Endodermal cell (in vitro differentiated cells): ENCODE measurements around the gene IFIH1. TPM values are rescaled to one million over a fixed set of nuclear protein-coding genes. Genes with fewer than 3 reads are reported as not detected.

Source experiments
- DNase-seq: peaks from one replicate; pipeline ENCODE4 v3.0.0-alpha.2; 2017
- H3K27ac ChIP-seq: 2 replicates; pipeline ENCODE4 v1.5.1; 2013; ENCODE audit warnings: mild to moderate bottlenecking, low read depth, low read length, moderate library complexity
- H3K27me3 ChIP-seq: 2 replicates; pipeline ENCODE4 v1.6.1; 2013; ENCODE audit warnings: mild to moderate bottlenecking, low read length, moderate library complexity; ENCODE audit not compliant: insufficient read depth, control insufficient read depth, poor library complexity, severe bottlenecking
- H3K36me3 ChIP-seq: 2 replicates; pipeline ENCODE4 v1.7.0; 2013; ENCODE audit warnings: mild to moderate bottlenecking, low read length, moderate library complexity; ENCODE audit not compliant: control insufficient read depth, insufficient read depth
- H3K4me1 ChIP-seq: one replicate; pipeline ENCODE4 v1.7.0; 2013; ENCODE audit warnings: low read length; ENCODE audit not compliant: control insufficient read depth, insufficient read depth
- H3K4me3 ChIP-seq: 2 replicates; pipeline ENCODE4 v1.5.1; 2013; ENCODE audit warnings: mild to moderate bottlenecking, low read length, moderate library complexity
- H3K9ac ChIP-seq: 2 replicates; pipeline ENCODE4 v1.6.1; 2013; ENCODE audit warnings: mild to moderate bottlenecking, low read length, moderate library complexity; ENCODE audit not compliant: poor library complexity, severe bottlenecking; ENCODE audit errors: extremely low read depth
- H3K9me3 ChIP-seq: 2 replicates; pipeline ENCODE4 v1.6.1; 2013; ENCODE audit warnings: mild to moderate bottlenecking, low read length, moderate library complexity; ENCODE audit not compliant: control insufficient read depth
- H3K27ac Mint-ChIP-seq: 2 replicates; pipeline ENCODE4 v1.8.0; 2020; ENCODE audit warnings: mixed read lengths
- H3K27me3 Mint-ChIP-seq: 2 replicates; pipeline ENCODE4 v1.8.0; 2021; ENCODE audit warnings: mild to moderate bottlenecking, mixed read lengths; ENCODE audit not compliant: insufficient read depth
- H3K36me3 Mint-ChIP-seq: 2 replicates; pipeline ENCODE4 v1.8.0; 2020; ENCODE audit warnings: low read depth, mixed read lengths
- H3K4me1 Mint-ChIP-seq: 2 replicates; pipeline ENCODE4 v1.8.0; 2020; ENCODE audit warnings: mixed read lengths
- H3K4me3 Mint-ChIP-seq: 2 replicates; pipeline ENCODE4 v1.8.0; 2020; ENCODE audit warnings: mild to moderate bottlenecking, moderate library complexity, mixed read lengths
- H3K9me3 Mint-ChIP-seq: 2 replicates; pipeline ENCODE4 v1.8.0; 2020; ENCODE audit warnings: mild to moderate bottlenecking, mixed read lengths
- CTCF ChIP-seq: fragments of 200-600 bp; sonication (generic); conservative IDR thresholded peaks from 2 replicates; pipeline ENCODE4 v1.5.0; 2021; ENCODE audit warnings: antibody characterized with exemption, mild to moderate bottlenecking
- WGBS, 2 experiments: methylation state at CpG; one replicate each; pipeline versions ENCODE4 v1.1.5 to v1.1.7; 2013; ENCODE audit warnings: missing lambda C conversion rate in 2 of 2, mixed read lengths in 1 of 2; ENCODE audit not compliant: insufficient coverage in 1 of 2, insufficient read length in 1 of 2; 5-methylcytosine and 5-hydroxymethylcytosine counted together
- total RNA-seq, 2 donors: library from RNA; stranded (reverse); fragmentation: NEBNext Ultra II Directional in 1 of 2; extraction: Animal tissue kit (Norgen Biotek cat#: 25700) in 1 of 2; gene quantifications; 2 replicates in 1 of 2; 3 replicates in 1 of 2; pipeline ENCODE4 v1.2.1, GENCODE V29; 2021

IFIH1 gene
- total RNA-seq, 2 donors from 2014 or later, result 0.13 to 0.15 TPM

- no peak for TF ChIP-seq CTCF
- Mint-ChIP-seq H3K4me3 (no peak overlapping the region), H3K9me3 (no peaks in the 10 kb centered on the region), H3K36me3 (no peaks in the 10 kb centered on the region), H3K27ac (no peak overlapping the region), H3K27me3 (no peaks in the 10 kb centered on the region), H3K4me1 (no peaks in the 10 kb centered on the region)
- no peaks in the 10 kb centered on the region for H3K27me3 ChIP-seq
- DNase-seq, result no peak
- H3K36me3 ChIP-seq, result no peaks in the 10 kb centered on the region
- 92 to 96% methylated on average over 3 to 5 of the region's 5 CpGs for WGBS, 2 experiments
- no peak overlapping the region for H3K4me3 ChIP-seq
- H3K4me1 ChIP-seq, result no peaks in the 10 kb centered on the region
- no peak overlapping the region for H3K9ac ChIP-seq
- no peaks in the 10 kb centered on the region for H3K9me3 ChIP-seq
- H3K27ac ChIP-seq, result no peak overlapping the region
Measured at GRCh38 chr2:162242586-162243280, 75.8 kb downstream of the IFIH1 start.

GRCh38 chr2:162241571-162241970 lies 76.9 kb downstream of the IFIH1 start:
- no peaks in the 10 kb centered on the region for H3K27me3 Mint-ChIP-seq
- Histone ChIP-seq H3K27me3 (no peaks in the 10 kb centered on the region), H3K4me1 (no peaks in the 10 kb centered on the region), H3K9me3 (no peaks in the 10 kb centered on the region), H3K4me3 (no peak overlapping the region), H3K36me3 (no peaks in the 10 kb centered on the region), H3K9ac (no peak overlapping the region), H3K27ac (no peak overlapping the region)
- DNase-seq, result no peak
- no peak for TF ChIP-seq CTCF
- H3K9me3 Mint-ChIP-seq, result no peaks in the 10 kb centered on the region
- H3K4me3 Mint-ChIP-seq, result no peak overlapping the region
- 100% methylated on average over 1 of the region's 1 CpG; no CpG with 5 or more reads in 1 of the 2 experiments for WGBS, 2 experiments
- H3K36me3 Mint-ChIP-seq, result no peaks in the 10 kb centered on the region
- no peak overlapping the region for H3K27ac Mint-ChIP-seq
- no peaks in the 10 kb centered on the region for H3K4me1 Mint-ChIP-seq

GRCh38 chr2:162234620-162235462 lies 83.6 kb downstream of the IFIH1 start:
- Mint-ChIP-seq H3K27me3 (no peaks in the 10 kb centered on the region), H3K36me3 (no peaks in the 10 kb centered on the region), H3K4me1 (no peaks in the 10 kb centered on the region), H3K27ac (no peak overlapping the region), H3K4me3 (no peak overlapping the region), H3K9me3 (peaks cover 9% of the 10 kb centered on the region)
- Histone ChIP-seq H3K36me3 (no peaks in the 10 kb centered on the region), H3K4me3 (no peak overlapping the region), H3K27ac (no peak overlapping the region), H3K9ac (no peak overlapping the region), H3K9me3 (no peaks in the 10 kb centered on the region), H3K4me1 (no peaks in the 10 kb centered on the region), H3K27me3 (no peaks in the 10 kb centered on the region)
- no peak for DNase-seq
- 92 to 100% methylated on average over 3 to 33 of the region's 38 CpGs for WGBS, 2 experiments
- TF ChIP-seq CTCF, result no peak
